Stimulated activated CD4-positive, alpha-beta T cell treated with anti-CD3 and anti-CD28 coated beads, Interleukin-15, amount 100 ng/mL, for 48 hours (primary cell): ENCODE data around the gene AGBL1.
"Not testable (repeated sequence)": the region's sequence is repeated elsewhere in the genome, so short reads cannot be mapped to it uniquely, and the experiment has no call there.

Experiments used
- DNase-seq, 2 donors: peaks; one replicate each; pipeline ENCODE4 v3.0.0-alpha.2; 2020; ENCODE audit warnings: low read depth in 2 of 2

Gene AGBL1

DNA sequence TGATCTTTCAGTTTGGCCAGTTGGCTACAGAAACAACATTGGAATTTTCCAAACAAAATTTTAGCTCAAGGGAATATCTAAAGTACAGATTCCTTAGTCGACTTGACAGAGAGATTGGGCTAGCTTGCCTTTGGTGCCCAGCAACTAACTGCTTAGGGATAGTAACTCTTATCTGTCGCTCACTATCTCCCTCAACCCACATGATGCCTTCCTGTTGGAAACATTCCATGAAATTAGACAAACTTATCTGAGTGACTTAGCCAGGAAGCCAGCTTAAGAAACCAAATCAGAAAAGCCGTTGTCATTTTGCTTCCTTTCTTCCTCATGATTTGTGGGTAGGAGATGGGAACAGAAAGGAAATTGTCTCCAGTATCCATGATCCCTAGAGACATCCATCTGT is 791.2 kb downstream of the AGBL1 start:
- DNase-seq, result no peak

DNA sequence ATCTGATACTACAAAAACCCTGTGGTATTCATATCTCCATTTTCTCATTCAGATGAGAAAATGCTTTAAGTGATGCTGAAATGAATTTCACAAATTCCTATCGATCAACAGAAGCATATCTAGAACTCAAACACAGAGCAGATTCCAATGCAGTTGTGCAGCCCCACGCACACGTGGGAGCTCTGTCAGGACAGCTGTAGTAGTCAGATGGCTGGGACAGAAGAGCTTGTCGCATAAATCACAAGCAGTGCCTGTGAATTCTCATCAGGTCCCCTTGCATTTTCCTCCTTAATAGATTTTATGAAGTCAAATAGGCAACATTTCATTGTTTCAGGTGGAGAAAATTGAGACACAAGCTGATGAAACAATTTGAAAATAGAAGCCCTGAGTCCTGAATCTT is 792.3 kb downstream of the AGBL1 start:
- no peak for DNase-seq

DNA sequence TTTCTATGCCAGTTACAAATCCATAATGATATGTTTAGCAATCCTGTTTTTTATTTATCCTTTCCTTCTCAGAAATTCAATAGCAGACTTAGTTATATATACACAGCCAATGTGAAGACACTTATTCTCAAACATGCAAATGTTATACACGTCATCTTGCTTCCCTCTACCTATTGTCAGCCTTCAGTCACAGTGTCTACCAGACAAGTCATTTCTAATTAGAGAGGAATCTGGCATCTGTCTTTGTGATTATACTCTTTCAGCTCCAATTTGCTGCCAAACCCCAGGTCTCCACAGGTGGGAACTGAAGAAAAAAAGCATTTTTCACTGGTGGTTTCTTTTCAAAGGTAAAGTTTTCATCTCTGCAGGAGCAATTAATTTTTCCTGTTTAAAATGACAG is 793.1 kb downstream of the AGBL1 start:
- DNase-seq, result no peak

DNA sequence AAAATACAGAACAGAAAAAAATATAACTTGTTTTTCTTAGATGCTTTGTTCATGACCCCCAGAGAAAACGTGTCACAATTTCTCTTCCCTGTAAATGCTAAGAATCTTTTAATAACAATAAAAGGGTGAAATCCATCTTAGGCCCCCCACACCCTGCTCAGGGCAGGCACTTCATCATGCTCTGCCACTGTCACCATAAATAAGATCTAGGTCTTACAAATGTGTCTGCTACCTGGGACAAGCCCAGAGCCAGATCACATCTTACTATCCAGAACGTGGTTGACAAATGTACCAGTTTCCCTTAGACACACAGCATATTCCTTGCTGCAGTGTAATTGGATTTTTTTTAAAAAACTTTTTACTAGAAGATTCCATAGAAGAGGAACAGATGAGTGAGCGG is 795.4 kb downstream of the AGBL1 start:
- no peak for DNase-seq

DNA sequence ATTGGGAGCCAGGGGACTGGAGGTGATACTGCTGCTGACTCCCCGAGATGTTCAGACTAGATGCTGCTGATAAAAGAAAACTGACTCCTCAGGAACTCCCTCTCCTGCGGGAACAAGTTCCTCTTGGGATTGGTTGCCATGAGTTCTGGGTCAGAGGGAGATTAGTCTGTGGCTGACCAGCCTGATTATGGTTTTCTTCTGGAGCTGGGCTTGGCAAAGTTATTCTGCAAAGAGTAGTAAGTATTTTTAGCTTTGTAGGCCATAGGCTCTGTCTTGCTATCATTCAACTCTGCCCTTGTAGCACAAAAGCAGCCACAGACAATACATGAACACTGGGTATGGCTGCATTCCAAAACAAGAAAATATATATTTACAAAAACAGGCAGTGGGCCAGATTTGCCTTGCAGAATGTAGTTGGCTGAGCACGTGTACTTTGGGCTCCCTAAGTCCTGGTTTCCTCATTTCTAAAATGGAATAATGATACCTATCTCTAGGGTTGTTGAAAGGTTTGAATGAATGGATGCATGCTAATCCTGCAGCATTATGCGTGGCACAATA is 796.8 kb downstream of the AGBL1 start:
- DNase-seq, result no peak

DNA sequence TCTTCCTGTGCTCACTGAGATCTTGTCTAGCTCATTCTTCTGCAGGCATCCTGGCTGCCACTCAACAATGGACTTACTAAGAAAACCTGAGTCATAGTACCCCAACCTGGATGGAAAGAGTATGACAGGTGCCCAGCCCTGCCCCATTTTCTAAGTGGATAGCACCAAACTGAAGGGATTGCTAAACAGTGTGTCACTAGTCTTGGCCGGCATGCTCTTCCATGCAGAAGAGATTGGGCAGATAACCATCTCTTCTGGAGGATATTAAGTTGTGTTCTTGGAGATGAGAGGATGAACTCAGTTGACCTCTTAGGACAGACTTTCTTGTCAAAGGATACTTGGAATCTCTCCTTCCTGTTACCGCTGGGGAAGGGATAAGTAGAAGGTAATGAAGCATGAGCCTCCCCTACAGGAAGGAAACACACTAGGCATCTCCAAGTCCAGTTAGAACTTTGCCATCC is 797.5 kb downstream of the AGBL1 start:
- DNase-seq, result no peak

DNA sequence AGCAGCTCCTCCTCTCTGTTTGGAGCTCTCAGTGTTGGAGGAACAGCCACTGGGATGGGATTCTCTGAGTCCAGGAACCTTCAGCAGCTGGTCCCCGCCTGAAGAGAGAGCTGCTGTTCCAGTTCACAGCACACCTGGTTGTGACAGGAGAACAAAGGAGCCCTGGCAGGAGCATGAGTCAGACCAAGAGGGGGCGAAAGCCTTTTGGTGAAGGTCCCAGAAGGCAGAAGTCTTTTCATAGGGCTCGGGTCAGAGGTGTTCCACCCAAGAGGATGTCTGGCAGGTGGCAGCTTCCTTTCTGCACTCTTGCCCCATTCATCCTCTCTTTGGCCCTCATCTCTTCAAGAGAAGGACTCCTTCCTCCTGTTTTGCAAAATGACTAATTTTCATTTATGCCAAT is 799.2 kb downstream of the AGBL1 start:
- not testable (repeated sequence) for DNase-seq

DNA sequence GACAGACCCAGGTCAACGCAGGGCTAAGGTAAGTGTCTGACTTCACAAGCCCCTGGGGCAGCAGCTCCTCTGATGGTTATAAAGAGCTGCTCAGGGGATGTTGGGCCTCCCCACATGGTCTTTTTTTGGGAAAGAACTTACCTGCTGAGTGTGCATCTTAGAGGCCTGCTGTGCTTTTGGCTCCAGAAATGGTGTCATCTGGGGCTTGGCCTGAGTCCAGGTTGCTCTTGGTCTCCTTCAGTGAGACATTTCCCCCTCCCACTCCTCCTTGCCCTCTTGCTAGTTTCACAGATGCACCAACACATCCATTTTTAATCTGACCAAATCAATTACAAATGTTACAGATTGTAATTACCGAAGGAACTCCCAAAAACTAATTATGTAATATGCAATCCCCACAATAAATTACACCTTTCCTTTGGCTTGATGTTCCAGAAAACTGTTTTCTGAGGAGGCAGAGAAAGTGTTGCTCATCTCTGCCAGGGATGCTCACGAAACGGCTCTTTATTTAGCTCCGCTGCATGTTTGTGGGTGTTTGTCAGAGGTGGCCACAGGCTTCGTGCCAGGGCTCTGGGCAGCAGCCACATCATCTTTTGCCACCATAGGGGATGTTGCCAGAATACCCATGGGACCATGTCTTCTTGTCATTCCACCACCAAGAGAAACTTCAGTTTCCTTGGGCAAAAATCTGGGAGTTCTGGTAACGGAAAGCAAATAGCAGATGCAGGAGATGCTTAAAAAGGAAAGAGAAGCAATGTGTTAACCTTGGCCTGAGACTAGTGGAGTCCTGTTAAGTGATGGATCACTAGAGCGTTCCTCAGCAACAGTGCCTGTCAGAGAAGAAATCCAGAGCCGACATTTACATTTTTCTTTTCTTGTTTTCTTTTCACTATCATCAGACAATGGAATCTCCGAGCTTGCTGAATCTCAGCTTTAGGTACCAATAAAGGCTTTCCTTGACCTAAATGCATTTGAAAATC is 799.9 kb downstream of the AGBL1 start:
- no peak for DNase-seq

DNA sequence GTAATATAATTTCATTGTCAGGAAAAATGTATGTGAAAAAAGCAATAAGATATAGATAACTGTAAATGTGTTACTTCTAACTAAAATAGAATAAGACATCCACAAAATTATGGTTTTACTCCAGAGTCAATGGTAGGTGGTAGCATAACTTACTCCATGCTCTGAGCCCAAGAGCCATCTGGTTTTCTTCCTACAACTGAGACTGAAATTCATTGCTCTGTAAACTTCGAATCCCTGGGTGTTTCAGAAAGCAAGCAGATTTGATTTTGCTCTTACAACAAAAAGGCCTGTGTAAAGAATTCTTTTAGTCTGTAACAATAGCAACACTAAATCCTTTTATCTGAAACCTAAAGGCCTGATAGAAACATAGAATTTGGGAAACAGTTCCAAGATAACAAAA is 805.9 kb downstream of the AGBL1 start:
- no peak for DNase-seq

DNA sequence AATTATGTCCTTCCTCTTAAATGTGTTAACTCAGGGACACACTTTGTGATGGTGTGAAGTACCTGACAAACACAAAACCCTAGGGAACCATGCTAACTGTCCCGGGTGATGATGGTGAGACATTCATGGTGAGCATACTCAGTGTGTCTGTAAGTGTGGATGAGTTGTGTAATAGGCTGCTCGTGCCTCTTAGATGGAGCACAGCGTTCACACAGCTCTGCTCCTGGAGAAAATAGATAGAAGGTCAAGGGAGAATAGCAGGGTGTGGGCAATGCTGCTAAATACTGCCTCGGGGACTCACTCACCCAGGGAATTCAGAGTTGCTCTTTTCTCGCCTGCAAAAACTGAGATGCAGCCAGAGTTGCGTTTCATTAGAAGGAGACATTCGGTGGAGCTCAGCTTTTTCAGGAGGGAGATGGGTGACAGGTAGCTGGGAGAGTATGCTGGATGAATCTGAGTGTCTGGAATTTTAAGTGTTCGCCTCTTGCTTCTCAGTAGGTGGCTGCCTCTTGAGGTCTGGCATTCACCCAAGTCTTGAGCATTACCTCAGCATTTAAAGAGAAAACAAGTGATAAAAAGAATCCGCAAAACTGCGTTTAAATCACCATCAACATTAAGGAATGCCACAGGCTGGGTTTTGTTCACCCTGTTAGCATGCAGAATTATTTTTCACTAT is 813.2 kb downstream of the AGBL1 start:
- DNase-seq, result no peak

DNA sequence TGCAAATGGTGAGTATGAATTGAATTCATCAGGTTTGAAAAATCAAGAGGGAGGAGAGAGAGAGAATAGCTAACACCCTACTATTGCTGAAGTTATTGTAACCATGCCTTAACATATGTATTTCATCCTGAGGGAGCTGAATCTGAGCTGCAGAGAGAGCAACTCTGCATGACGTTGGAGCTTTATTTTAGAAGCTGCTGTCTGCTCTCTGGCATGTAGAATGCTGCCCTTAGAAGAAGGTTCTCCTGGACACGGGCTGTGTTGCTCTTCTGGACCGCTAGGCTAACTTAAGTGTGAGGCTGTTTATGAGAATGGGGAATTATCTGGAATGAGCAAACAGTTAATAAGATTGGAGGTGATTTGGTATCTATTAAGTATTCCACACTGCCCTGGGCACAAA is 814.6 kb downstream of the AGBL1 start:
- no peak for DNase-seq

DNA sequence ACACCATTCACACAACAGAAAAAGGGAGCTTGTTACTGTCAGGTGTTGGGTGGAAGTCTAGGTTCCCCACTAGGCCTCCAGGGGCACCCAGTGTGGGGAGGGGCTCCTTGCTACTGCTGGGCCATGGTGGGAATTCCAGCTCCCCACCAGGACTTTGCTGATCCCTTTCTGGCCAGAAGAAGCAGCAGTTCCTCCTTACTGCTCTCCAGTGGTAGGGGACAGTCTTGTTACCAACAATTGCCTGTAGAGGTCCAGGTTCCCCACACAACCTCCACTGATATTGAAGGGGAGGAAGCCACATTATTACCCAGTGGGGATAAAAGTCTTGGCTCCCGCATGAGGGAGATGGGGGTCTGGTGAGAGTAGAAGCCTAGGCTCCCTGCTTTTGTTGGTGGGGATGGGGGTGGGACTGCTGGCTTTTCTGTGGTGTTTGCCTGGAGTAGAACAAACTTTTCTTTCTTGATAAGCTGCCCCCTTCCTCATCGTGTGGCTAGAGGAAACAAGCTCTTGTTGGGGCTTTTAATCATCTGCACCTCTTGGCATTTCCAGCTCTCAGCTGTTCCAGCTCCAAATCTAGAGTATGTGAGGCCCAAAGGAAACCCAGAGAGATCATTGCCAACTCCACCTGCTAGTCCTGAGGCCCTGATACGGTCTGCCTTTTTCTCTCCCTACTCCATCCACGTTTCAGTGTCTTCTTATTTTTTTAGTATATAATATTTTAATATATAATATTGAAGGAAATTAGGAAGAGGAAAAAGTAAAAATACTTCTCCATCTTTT is 824.2 kb downstream of the AGBL1 start:
- no peak for DNase-seq

DNA sequence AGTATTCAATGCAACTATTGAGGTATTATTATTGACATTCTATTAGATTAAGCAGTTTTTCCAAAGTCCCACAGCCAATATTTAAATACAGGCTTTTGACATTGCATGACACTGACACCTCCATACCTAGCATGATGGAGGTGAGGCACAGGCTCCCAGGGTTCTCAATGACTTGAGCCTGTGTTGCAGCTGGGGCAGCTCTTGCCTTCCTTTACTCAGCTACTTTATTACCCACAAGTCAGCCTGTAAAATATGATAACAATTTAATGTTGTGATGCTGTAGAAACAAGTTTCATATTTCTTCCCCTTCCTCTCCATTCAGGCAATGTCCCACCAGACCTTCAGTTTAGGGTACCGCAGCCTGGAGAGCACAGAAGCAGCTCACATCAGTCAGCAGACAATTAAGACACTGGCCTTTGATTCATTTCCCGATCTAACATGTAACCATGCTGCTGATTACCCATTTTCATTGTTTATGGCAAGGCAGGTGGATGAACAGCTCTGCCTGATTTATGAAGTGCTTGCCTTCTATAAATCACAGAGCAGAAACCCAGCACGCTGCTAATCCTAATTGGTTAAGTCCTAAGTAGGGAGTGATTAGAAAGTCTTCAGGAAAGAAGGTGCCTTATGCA is 826.1 kb downstream of the AGBL1 start:
- DNase-seq, result no peak

DNA sequence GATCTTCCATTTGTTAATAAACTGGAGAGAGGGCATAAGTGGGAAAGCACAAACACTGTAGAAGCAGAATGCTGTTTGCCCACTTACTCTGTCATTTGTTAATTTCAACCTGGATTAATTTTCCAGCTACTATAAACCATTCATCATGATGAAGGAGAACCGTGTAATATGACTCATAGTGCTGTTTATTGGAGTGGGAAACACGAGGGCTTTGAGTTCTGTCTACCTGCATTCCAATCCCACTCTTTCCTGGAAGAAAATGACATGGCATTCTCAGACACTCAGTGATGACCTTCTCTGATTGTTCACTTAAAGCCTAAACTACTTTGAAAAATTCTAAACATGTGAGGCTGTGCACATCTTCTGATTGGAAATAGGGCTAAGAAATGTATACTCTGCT is 826.7 kb downstream of the AGBL1 start:
- DNase-seq, result no peak

DNA sequence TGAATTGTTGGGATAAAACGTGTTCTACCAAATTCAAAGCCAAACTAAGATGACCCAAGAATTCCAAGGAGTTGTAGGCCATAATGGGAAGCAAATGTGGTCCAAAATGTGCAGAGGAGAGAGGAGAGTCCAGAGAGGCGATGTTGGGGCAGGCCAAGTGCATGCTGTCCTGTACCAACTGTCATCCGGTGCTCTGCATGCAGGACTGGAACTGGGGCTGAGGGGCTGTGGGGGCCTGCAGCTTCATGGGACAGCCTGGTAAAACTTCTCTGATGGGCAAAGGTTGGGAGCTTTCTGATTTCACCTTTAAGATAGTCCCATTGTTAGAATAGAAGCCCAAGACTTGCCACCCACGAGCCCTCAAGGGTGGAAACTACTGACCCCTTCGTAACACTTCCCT is 831.4 kb downstream of the AGBL1 start:
- no peak for DNase-seq

DNA sequence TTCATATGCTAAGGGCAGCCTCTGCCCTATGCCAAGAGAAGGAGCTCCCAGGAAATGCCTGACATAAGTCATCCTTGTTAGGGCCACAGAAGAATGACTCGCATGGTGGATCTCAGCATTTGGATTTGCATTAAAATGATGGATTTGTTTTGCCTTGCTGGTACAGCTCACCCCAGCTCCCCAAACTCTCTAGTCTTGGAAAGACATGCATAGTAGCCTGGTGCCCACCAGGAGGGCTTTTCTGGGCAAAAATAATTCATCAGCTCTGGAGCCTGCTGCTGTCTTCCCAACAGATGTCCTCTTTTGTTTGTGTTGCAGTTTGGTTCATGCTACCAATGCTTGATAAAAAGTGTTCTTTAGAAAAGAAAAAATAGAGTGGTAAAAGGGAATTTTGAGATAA is 833.0 kb downstream of the AGBL1 start:
- DNase-seq, result no peak

DNA sequence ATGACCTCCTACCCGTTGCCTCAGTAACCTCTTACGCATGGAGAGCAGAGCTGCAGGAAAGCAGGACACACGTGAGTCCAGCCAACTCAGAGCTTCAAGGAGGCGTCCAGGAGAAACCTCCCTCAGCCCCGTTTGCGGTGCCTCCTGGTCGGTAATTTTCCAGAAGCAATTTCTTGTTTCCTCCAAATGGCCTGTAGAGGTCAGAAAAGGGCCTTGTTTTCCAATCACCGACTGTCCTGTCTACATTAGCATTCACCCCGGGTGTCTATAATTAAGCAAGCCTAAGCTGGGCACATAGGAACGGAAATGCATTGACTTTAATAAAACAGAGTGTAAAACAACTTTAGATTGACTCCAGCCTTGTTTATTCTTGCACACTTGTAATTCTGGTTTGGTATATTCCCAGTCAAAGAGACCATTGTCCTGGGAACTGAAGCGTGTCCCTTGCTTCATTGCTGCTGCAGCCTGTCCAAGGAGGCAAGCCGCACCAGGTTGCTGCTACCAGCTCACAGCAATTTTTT is 836.2 kb downstream of the AGBL1 start:
- DNase-seq, result no peak

DNA sequence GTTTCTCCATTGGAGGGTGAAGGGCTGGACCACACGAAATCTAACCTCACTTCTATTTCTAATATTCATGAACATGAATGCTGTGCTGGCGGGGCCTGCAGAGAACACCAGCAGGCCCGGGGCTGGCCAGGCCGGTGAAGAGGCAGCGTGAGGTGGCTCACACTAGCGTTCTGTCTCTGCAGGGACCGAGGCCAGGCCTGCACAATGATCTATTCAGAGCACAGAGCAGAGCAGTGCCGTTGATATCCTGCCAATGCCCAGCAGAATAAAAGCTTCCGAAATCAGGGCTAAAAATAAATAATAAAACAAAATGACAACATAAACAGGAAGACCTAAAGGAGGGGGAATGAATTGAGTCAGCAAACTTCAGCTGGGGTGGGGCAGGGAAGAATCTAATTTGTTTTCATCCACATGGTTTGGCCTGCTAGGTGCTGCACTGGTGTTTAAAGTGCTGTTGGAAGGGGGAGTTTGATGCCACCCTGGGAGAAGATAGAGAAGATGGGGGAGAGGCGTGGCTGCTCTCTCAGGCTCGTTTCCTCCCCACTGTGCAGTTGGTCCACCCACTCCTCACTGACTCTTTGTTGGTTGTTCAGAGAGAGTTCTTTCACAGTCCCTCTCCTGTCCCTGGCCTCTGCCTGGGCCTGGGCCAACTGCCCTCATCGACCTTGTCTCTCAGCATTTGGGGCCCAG is 837.1 kb downstream of the AGBL1 start:
- no peak for DNase-seq

DNA sequence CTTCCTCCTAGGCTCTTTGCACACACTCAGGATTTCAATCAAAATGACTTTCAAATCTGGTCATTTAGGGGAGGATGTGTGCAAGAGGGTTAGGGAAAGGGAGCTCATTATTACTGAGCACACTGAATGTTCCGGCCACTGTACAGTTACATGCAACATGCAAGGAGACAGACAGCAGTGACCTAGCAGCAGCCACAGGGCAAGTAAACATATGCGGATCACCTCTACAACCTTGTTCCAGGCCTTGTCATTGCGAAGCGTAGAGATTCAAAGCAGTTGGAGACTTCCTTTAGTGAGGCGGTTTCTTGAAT is 837.6 kb downstream of the AGBL1 start:
- DNase-seq, result no peak

DNA sequence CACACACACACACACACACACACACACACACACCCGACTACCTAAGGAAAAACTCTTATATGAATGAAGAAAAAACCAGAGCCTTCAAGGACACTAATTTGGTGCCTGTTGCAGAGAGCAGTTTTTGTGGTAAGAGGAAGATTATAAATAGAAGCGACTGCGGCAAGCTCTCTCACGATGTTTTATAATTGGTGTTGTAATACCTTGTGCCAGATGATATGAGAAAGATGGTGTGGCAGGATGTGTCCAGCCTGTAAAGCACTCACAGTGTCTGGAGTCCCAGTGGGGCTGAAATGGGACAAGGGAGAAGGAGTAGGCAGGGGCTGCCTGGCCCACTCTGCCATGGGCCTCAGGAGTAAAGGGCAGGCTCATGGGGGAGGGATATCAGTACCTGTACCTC is 839.9 kb downstream of the AGBL1 start:
- no peak for DNase-seq

DNA sequence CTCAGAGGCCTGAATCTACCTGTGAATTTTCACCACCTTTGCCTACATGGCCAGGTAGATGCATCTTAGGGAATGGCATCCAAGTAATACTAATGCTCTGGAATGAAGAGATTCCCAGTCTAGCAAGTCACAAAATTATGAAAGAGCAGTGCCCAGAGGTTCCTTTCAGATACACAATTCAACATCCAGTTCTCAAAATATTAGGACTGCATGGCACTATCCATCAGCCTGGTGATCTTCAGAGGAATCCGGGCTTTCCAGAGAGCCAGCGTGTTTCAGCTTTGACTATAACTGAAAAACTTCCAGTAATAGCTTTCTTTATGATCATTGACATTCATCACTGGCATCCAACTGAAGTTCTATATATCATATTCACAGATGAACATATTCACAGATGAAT is 849.8 kb downstream of the AGBL1 start:
- no peak for DNase-seq
